Ureter (tissue), 1 donor: ENCODE results near the gene GNAO1. TPM values are rescaled to one million over a fixed set of nuclear protein-coding genes. Genes with fewer than 3 reads are reported as not detected.

Experiments used
- DNase-seq: peaks from one replicate; pipeline ENCODE4 v3.0.0-alpha.2; 2020; ENCODE audit warnings: low spot score
- total RNA-seq: library from RNA; stranded (reverse); gene quantifications from one replicate; pipeline ENCODE4 v1.2.4, GENCODE V29; 2023
- donor health status: DM: yes; HTN: yes; CAD: no.

Gene GNAO1
- total RNA-seq, 1 donor from 2014 or later = 23.8 TPM

GRCh38 chr16:56241596-56241995 lies 50.3 kb downstream of the GNAO1 start:
- DNase-seq = no peak

- DNase-seq = no peak
Measured at GRCh38 chr16:56242740-56243139, 51.5 kb downstream of the GNAO1 start.

GRCh38 chr16:56244612-56245011 lies 53.3 kb downstream of the GNAO1 start:
- DNase-seq = no peak

GRCh38 chr16:56245197-56245596 lies 53.9 kb downstream of the GNAO1 start:
- DNase-seq = no peak

GRCh38 chr16:56246051-56246817 lies 54.9 kb downstream of the GNAO1 start:
- peak; percentile 54 for DNase-seq

GRCh38 chr16:56247018-56247417 lies 55.7 kb downstream of the GNAO1 start:
- no peak for DNase-seq

- DNase-seq = no peak
Measured at GRCh38 chr16:56247808-56248207, 56.5 kb downstream of the GNAO1 start.

GRCh38 chr16:56252835-56253234 lies 61.5 kb downstream of the GNAO1 start:
- DNase-seq = no peak

GRCh38 chr16:56255904-56256303 lies 64.6 kb downstream of the GNAO1 start:
- no peak for DNase-seq

- DNase-seq = no peak
Measured at GRCh38 chr16:56257239-56257638, 66.0 kb downstream of the GNAO1 start.

GRCh38 chr16:56257666-56258342 lies 66.5 kb downstream of the GNAO1 start:
- no peak for DNase-seq

- DNase-seq = no peak
Measured at GRCh38 chr16:56258508-56259424, 67.5 kb downstream of the GNAO1 start.

GRCh38 chr16:56259425-56259779 lies 68.1 kb downstream of the GNAO1 start:
- DNase-seq = no peak

GRCh38 chr16:56260378-56261160 lies 69.3 kb downstream of the GNAO1 start:
- DNase-seq = no peak

- no peak for DNase-seq
Measured at GRCh38 chr16:56261656-56262055, 70.4 kb downstream of the GNAO1 start.

GRCh38 chr16:56262148-56262547 lies 70.9 kb downstream of the GNAO1 start:
- peak; percentile 59 for DNase-seq

- DNase-seq = no peak
Measured at GRCh38 chr16:56262551-56263245, 71.4 kb downstream of the GNAO1 start.

- no peak for DNase-seq
Measured at GRCh38 chr16:56263711-56264608, 72.7 kb downstream of the GNAO1 start.

GRCh38 chr16:56264609-56264972 lies 73.3 kb downstream of the GNAO1 start:
- DNase-seq = no peak

- no peak for DNase-seq
Measured at GRCh38 chr16:56265184-56265583, 73.9 kb downstream of the GNAO1 start.
